Transverse colon (tissue), 4 donors: ENCODE data around the gene SAMM50.

Experiments used
- EP300 ChIP-seq: sonication (generic); formaldehyde crosslinking; IDR thresholded peaks from one replicate; pipeline ENCODE4 v1.6.1; 2017; ENCODE audit warnings: antibody characterized with exemption, low read depth
- POLR2A ChIP-seq: fragments of 450-650 bp; IDR thresholded peaks from one replicate; pipeline ENCODE4 v1.6.1; 2016; ENCODE audit warnings: antibody characterized with exemption, mild to moderate bottlenecking, moderate library complexity
- POLR2AphosphoS5 ChIP-seq, 3 donors: sonication (generic); formaldehyde crosslinking; IDR thresholded peaks; one replicate each; pipeline ENCODE4 v1.6.1; 2016; ENCODE audit warnings: antibody characterized with exemption in 3 of 3
- TF ChIP-seq, protein P1 (sequence below), 5 experiments: fragments of 200-600 bp in 3 of 5; fragments of 450-650 bp in 2 of 5; sonication (generic) in 3 of 5; IDR thresholded peaks; 1 replicate in 2 of 5; 2 replicates in 3 of 5; pipeline ENCODE4 v1.5.1; 2016 to 2017; ENCODE audit warnings: antibody characterized with exemption in 5 of 5, inconsistent platforms in 3 of 5, mild to moderate bottlenecking in 2 of 5, moderate library complexity in 1 of 5

DNA sequence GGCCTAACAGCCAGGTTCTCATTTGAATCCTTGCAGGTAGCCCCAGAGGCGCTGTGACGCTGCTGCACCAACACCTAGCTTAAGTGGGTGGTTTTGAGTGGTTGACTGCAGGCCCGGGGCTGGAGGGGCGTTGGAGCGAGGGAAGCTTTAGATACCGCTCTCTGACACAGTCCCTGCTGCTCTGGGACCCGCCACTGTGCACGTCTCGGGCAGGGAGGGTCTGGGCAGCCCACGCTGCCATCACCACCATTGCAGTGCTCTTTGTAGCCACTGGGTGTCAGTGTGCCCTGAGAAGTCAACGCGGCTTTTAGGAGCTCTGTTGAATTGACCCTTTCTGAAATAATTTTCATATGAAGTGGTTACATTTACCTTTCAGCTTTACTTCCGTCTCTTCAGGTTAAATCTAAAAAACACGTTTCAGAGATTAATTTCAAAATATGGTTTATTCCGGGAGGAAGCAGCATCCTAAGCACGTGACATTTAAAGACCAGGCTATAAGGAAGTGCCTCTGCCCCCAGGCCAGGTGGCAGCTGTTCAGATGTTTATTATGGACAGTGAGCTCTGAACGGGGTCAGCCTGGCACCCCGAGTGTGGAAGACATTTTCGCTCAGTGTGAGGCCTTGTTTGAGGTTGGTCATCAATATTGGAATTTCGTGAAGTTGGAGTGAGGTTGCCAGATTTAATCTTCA lies 38.0 kb downstream of the SAMM50 start:
- TF ChIP-seq, protein P1, sequence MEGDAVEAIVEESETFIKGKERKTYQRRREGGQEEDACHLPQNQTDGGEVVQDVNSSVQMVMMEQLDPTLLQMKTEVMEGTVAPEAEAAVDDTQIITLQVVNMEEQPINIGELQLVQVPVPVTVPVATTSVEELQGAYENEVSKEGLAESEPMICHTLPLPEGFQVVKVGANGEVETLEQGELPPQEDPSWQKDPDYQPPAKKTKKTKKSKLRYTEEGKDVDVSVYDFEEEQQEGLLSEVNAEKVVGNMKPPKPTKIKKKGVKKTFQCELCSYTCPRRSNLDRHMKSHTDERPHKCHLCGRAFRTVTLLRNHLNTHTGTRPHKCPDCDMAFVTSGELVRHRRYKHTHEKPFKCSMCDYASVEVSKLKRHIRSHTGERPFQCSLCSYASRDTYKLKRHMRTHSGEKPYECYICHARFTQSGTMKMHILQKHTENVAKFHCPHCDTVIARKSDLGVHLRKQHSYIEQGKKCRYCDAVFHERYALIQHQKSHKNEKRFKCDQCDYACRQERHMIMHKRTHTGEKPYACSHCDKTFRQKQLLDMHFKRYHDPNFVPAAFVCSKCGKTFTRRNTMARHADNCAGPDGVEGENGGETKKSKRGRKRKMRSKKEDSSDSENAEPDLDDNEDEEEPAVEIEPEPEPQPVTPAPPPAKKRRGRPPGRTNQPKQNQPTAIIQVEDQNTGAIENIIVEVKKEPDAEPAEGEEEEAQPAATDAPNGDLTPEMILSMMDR (IDR thresholded peaks at IDR 0.05): peak; percentile 87 to 98 (median 95)
- TF ChIP-seq POLR2AphosphoS5 (IDR thresholded peaks at IDR 0.05) (no peak), EP300 (no peak), POLR2A (no peak)
